GM12865 (cell line): ENCODE measurements around the gene IBA57.

ENCODE experiments used
- DNase-seq: peaks from one replicate; pipeline ENCODE4 v3.0.0; 2010; ENCODE audit warnings: low read depth
- H3K4me3 ChIP-seq: 2 replicates; pipeline ENCODE4 v1.5.1; 2011; ENCODE audit warnings: mild to moderate bottlenecking, low read depth, low read length, control low read depth
- CTCF ChIP-seq: IDR thresholded peaks from 2 replicates; pipeline ENCODE4 v1.5.1; 2011; ENCODE audit warnings: low read length, control low read depth, low read depth, inconsistent platforms; ENCODE audit not compliant: insufficient read depth; ENCODE audit errors: missing control alignments

The IBA57 gene

DNA sequence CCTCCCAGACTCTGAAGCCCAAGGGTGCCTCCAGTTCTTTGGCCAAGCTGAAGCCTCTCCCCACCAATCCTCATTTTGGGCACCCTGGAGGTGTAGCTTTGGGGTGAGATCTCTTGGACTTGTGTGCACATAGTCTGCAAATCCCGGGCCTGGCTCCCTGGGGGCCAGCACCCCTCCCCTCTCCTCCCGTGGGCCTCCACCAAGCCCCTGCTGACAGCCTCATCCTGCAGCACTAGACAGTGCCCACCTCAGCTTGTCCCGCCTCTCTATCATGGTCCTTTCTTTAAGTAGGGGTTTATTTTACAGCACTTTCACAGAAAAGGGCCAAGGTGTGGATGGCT lies 12.7 kb upstream of the IBA57 start:
- DNase-seq = no peak
- no peak overlapping the region for H3K4me3 ChIP-seq
- no peak for TF ChIP-seq CTCF

DNA sequence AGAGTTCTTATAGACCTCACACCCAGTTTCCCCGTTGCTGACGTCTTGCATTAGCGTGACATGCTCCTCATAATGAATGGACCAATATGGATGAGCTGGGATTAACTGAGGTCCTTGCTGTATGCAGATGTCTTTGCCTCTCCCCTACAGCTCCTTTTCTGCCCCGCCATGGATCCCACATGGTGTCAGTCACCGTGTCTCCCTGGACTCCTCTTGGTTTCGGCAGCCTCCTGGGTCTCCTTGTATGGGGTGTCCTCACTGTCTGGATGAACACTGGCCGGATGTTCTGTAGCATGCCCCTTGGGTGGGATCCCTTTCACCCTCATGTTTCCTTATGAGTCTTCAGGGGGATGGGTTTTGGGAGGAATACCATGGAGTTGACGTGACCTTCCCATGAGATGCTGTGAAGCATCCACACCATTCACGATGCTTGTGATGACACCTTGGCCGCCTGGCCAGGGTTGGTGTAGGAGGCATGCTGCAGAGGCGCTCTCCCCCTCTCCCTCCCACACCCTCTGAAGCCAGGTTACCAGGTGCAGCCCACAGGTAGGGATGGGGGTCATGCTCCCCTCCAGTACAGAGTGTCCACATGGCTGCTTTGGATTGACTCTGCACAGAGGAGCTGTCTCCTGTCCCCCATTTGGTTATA lies 11.5 kb upstream of the IBA57 start:
- TF ChIP-seq CTCF = no peak
- no peak for DNase-seq
- no peak overlapping the region for H3K4me3 ChIP-seq

GRCh38 chr1:228154670-228155571 lies 10.7 kb upstream of the IBA57 start:
- DNase-seq = no peak
- H3K4me3 ChIP-seq = no peak overlapping the region
- no peak for TF ChIP-seq CTCF

- DNase-seq = no peak
- TF ChIP-seq CTCF = no peak
- H3K4me3 ChIP-seq = no peak overlapping the region
Measured at GRCh38 chr1:228155596-228156514, 9.7 kb upstream of the IBA57 start.

DNA sequence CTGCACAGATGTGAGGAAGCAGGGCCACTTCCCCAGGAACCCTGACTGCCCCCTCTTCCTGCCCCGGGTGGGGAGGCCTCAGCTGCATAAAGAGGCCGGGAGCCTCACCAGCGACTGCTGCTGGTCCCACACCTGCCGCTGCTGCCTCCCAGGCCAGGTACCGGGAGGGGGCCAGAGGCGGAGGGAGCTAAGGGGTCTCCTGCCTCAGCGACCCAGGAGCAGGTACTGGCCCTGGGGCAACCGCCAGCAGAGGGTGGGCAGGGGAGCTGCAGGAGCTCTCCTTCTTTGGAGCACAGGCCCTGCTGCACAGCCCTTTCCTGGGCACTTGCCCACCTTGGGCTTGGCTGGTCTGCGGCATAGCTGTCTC lies 9.1 kb upstream of the IBA57 start:
- no peak for TF ChIP-seq CTCF
- no peak overlapping the region for H3K4me3 ChIP-seq
- DNase-seq = no peak

DNA sequence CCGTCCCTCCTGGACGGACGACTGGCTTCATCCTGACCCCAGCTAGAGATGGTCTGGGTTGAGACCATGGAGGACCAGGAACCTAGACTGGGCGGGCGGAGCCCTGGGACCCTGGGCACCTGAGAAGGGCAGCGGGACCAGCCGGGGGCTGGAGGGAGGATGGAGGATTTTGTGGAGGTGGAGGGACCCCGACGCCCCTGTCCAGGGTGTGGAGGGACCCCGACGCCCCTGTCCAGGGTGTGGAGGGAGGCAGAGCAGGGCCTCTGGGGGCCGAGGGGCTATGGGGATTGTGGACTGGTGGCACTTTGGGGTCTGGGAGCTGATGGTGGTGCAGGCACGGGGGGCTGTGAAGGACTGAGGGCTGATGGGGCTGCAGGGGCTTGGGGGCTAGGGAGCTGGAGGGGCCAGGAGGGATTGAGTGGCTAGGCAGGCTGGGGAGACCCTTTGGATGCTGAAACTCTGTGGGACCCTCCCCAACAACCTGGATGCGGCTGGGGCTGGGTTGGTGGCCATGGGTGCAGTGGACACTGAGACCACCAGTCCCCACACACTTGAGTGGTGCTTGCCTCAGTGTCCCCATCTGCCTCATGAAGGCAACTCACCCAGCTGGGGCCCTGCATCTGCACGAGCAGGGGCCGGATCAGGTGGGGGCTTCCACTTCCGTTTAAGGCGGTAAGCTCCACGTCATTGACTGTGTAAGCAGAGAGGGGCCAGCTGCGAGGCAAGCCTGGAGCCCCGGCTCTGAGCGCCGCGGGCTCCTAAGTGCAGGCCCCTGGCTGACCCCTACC lies 8.5 kb upstream of the IBA57 start:
- no peak for TF ChIP-seq CTCF
- no peak overlapping the region for H3K4me3 ChIP-seq
- DNase-seq = no peak
